ENCODE measurements around the gene B4GALT1.

DNA sequence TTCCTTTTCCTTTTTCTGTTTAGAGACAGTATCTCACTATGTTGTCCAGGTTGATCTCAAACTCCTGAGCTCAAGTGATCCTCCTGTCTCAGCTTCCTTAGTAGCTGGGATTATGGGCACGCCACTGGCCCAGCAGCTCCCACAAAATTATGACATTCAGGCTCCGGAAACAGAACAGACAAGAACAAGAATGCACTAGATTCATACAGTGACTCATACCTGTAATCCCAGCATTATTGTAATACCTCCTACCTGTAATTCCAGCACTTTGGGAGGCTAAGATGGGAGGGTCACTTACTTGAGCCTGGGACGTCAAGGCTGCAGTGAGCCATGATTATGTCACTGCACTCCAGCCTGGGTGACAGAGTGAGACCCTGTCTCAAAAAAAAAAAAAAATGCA lies 26.7 kb upstream of the B4GALT1 start:
- TF ChIP-seq, protein P1, sequence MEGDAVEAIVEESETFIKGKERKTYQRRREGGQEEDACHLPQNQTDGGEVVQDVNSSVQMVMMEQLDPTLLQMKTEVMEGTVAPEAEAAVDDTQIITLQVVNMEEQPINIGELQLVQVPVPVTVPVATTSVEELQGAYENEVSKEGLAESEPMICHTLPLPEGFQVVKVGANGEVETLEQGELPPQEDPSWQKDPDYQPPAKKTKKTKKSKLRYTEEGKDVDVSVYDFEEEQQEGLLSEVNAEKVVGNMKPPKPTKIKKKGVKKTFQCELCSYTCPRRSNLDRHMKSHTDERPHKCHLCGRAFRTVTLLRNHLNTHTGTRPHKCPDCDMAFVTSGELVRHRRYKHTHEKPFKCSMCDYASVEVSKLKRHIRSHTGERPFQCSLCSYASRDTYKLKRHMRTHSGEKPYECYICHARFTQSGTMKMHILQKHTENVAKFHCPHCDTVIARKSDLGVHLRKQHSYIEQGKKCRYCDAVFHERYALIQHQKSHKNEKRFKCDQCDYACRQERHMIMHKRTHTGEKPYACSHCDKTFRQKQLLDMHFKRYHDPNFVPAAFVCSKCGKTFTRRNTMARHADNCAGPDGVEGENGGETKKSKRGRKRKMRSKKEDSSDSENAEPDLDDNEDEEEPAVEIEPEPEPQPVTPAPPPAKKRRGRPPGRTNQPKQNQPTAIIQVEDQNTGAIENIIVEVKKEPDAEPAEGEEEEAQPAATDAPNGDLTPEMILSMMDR (IDR thresholded peaks at IDR 0.05), result no peak
- TF ChIP-seq POLR2A (IDR thresholded peaks at IDR 0.05), result no peak
